Measurements from ENCODE around the gene NELFB. TPM values are rescaled to one million over a fixed set of nuclear protein-coding genes. Genes with fewer than 3 reads are reported as not detected.

The NELFB gene
- total and polyA plus RNA-seq, 2 donors (not counting 1 experiment from before 2014, with no cell fraction given) = 53.7 to 55.8 TPM

DNA sequence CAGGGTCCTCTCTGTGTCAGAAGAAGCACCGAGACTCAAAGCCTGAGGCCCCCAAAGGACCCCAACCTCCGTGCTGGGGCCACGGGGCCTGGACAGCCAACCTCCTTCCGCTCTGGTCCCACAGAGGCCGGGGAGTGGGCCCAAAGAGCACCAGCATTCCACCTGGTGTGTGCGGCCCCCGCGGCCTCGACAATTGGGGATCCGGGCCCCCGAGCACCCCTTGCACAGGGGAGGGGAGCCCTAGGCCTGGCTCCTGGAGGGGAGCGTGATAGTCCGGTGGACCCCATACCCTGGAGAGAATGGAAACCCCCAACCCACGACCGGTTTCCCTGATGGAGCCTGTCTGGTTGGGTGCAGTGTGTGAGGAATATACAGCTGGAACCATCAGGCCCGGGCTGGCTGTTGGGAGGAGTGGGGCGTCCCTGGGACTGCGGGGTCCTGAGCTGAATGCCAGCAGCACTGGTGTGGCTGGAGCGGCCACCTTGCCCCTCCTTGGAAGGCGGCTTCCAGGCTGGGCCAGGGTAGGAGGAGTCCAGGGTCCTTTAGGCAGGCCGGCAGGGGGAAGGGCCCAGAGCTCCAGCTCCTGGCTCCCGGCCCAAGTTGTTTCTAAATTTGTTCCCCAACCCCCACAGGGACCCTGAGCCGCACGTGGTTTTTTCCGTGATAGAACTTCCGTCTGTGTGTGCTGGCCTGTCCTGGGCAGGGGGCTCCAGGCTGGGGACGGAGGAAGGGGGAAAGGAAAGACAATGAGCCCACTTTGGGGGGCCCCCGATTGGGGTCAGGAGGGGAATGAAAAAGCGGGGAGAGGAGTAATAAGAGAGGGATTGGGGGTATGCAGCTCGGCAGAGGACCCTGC is 21.6 kb downstream of the NELFB start:
- peaks cover 0 to 12% of the 10 kb centered on the region in 2 experiments for H3K36me3 ChIP-seq (replicated peaks in 1 of 2; ENCODE audit: control extremely low read depth in 1 of 2, control insufficient read depth in 1 of 2, extremely low read depth in 1 of 2, insufficient read depth in 2 of 2, low read length in 1 of 2)
- CTCF ChIA-PET = interaction anchor here (0.8 to 1.9 kb wide), 7 partner anchors 9 to 40 kb away, joined by 3 to 7 read pairs (median 3); no protein-coding TSS in a partner anchor
- peak overlapping the region; percentile 12 to 88 (median 82) for H3K4me3 ChIP-seq (ENCODE audit: control extremely low read depth in 1 of 5, extremely low read depth in 1 of 5, insufficient read depth in 1 of 5, low read depth in 2 of 5, low read length in 4 of 5)
- no peaks in the 10 kb centered on the region for H3K9me3 ChIP-seq (ENCODE audit: control extremely low read depth in 1 of 3, control insufficient read depth in 2 of 3, insufficient read depth in 1 of 3, low read length in 2 of 3)
- POLR2A ChIA-PET = interaction anchor here (0.6 to 1.5 kb wide), 7 partner anchors 9 to 149 kb away, joined by 3 to 7 read pairs (median 4); partner anchors contain the start of genes ANAPC2, EXD3, NOXA1 and SSNA1
- no peaks in the 10 kb centered on the region for H3K9me3 Mint-ChIP-seq (ENCODE audit: insufficient read depth)
- peaks cover 38% of the 10 kb centered on the region for H3K4me1 Mint-ChIP-seq
- H3K27me3 ChIP-seq (replicated peaks in 1 of 4; ENCODE audit: control extremely low read depth in 1 of 4, control insufficient read depth in 3 of 4, insufficient read depth in 4 of 4, low read length in 3 of 4) = no peaks in the 10 kb centered on the region
- DNase-seq (peak; percentile 8), ATAC-seq (ENCODE audit: low read depth) (peak; percentile 16)
- H3K79me2 ChIP-seq (ENCODE audit: control insufficient read depth, insufficient read depth, low read length) = peaks cover 37% of the 10 kb centered on the region
- H3K9ac ChIP-seq (ENCODE audit: low read length) = peak overlapping the region; percentile 83
- peaks cover 24% of the 10 kb centered on the region for H4K20me1 ChIP-seq (ENCODE audit: control insufficient read depth, insufficient read depth, low read length, poor library complexity, severe bottlenecking)
- TF ChIP-seq, protein P1, sequence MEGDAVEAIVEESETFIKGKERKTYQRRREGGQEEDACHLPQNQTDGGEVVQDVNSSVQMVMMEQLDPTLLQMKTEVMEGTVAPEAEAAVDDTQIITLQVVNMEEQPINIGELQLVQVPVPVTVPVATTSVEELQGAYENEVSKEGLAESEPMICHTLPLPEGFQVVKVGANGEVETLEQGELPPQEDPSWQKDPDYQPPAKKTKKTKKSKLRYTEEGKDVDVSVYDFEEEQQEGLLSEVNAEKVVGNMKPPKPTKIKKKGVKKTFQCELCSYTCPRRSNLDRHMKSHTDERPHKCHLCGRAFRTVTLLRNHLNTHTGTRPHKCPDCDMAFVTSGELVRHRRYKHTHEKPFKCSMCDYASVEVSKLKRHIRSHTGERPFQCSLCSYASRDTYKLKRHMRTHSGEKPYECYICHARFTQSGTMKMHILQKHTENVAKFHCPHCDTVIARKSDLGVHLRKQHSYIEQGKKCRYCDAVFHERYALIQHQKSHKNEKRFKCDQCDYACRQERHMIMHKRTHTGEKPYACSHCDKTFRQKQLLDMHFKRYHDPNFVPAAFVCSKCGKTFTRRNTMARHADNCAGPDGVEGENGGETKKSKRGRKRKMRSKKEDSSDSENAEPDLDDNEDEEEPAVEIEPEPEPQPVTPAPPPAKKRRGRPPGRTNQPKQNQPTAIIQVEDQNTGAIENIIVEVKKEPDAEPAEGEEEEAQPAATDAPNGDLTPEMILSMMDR (IDR thresholded peaks at IDR 0.05) = no peak
- no peak for TF ChIP-seq EZH2 (IDR thresholded peaks at IDR 0.05; ENCODE audit: borderline replicate concordance, insufficient read depth, low read depth, low read length, poor library complexity, severe bottlenecking)
- peak overlapping the region; percentile 100 for H3K4me2 ChIP-seq (replicated peaks; ENCODE audit: low read depth, low read length, poor library complexity, severe bottlenecking)
- peaks cover 30 to 54% of the 10 kb centered on the region in 2 donors for H3K4me1 ChIP-seq (ENCODE audit: control insufficient read depth in 2 of 2, insufficient read depth in 2 of 2, low read length in 2 of 2)
- H3K4me3 Mint-ChIP-seq = peak overlapping the region; percentile 90
- H3K27ac Mint-ChIP-seq = peak overlapping the region; percentile 93
- peak overlapping the region; percentile 65 for H2AFZ ChIP-seq (ENCODE audit: insufficient read depth, low read depth, low read length, poor library complexity, severe bottlenecking)
- intact Hi-C loops (cut with micrococcal nuclease) = loop anchor here (1.0 kb wide), 2 partner anchors 21 to 44 kb away; partner anchors contain the start of gene NELFB
- H3K27me3 Mint-ChIP-seq = no peaks in the 10 kb centered on the region
- WGBS (ENCODE audit: insufficient coverage) = 45% methylated on average over 25 of the region's 30 CpGs
- H3K27ac ChIP-seq (ENCODE audit: low read length in 2 of 2) = peak overlapping the region; percentile 76 to 79

All from B cell (primary cell).